ENCODE data around the gene MDP1.

Gene MDP1

GRCh38 chr14:24215495-24216344, at the start of gene MDP1:
TSS of gene MDP1 (minus strand) at chr14:24216066. CDS start at chr14:24215955, 111 bp downstream.
- no peaks in the 10 kb centered on the region for H3K4me1 ChIP-seq (ENCODE audit: insufficient read depth, insufficient read length)
- H3K36me3 ChIP-seq (ENCODE audit: insufficient read depth, insufficient read length, low read length): peaks cover 33% of the 10 kb centered on the region
- H3K9me3 ChIP-seq (ENCODE audit: insufficient read depth, low read length): no peaks in the 10 kb centered on the region
- H3K9ac ChIP-seq (ENCODE audit: insufficient read length, low read depth): peak within 1 kb of the TSS; percentile 94
- peak within 1 kb of the TSS; percentile 87 for H3K4me3 ChIP-seq (ENCODE audit: insufficient read length, low read depth)
- no peak for TF ChIP-seq SUZ12 (IDR thresholded peaks at IDR 0.05; ENCODE audit: extremely low read depth, insufficient read depth, insufficient read length)
- TF ChIP-seq YY1 (IDR thresholded peaks at IDR 0.05; ENCODE audit: insufficient read depth, insufficient read length): peak; percentile 37
- H3K27me3 ChIP-seq (ENCODE audit: insufficient read depth, insufficient read length): no peaks in the 10 kb centered on the region
- DNase-seq (ENCODE audit: low read depth, low spot score): peak; percentile 84

GRCh38 chr14:24264298-24264697, 48.4 kb upstream of the MDP1 start:
- no peak overlapping the region for H3K4me3 ChIP-seq (ENCODE audit: insufficient read length, low read depth)

GRCh38 chr14:24263848-24264247, 48.0 kb upstream of the MDP1 start:
- Histone ChIP-seq H3K36me3 (ENCODE audit: insufficient read depth, insufficient read length, low read length) (peaks cover 34% of the 10 kb centered on the region), H3K27me3 (ENCODE audit: insufficient read depth, insufficient read length) (no peaks in the 10 kb centered on the region), H3K9me3 (ENCODE audit: insufficient read depth, low read length) (no peaks in the 10 kb centered on the region), H3K9ac (ENCODE audit: insufficient read length, low read depth) (no peak overlapping the region), H3K4me1 (ENCODE audit: insufficient read depth, insufficient read length) (peaks cover 9% of the 10 kb centered on the region), H3K4me3 (ENCODE audit: insufficient read length, low read depth) (no peak overlapping the region)
- TF ChIP-seq YY1 (IDR thresholded peaks at IDR 0.05; ENCODE audit: insufficient read depth, insufficient read length) (no peak), SUZ12 (IDR thresholded peaks at IDR 0.05; ENCODE audit: extremely low read depth, insufficient read depth, insufficient read length) (no peak), ZNF274 (IDR thresholded peaks at IDR 0.05; ENCODE audit: low read depth, low read length) (no peak)
- DNase-seq (ENCODE audit: low read depth, low spot score): no peak

More at GRCh38 chr14:24264298-24264697, 48.4 kb upstream of the MDP1 start:
- H3K9me3 ChIP-seq (ENCODE audit: insufficient read depth, low read length): no peaks in the 10 kb centered on the region
- no peak overlapping the region for H3K9ac ChIP-seq (ENCODE audit: insufficient read length, low read depth)
- H3K27me3 ChIP-seq (ENCODE audit: insufficient read depth, insufficient read length): no peaks in the 10 kb centered on the region
- H3K4me1 ChIP-seq (ENCODE audit: insufficient read depth, insufficient read length): peaks cover 8% of the 10 kb centered on the region
- no peak for DNase-seq (ENCODE audit: low read depth, low spot score)
- peaks cover 39% of the 10 kb centered on the region for H3K36me3 ChIP-seq (ENCODE audit: insufficient read depth, insufficient read length, low read length)
- no peak for TF ChIP-seq ZNF274 (IDR thresholded peaks at IDR 0.05; ENCODE audit: low read depth, low read length)
- TF ChIP-seq YY1 (IDR thresholded peaks at IDR 0.05; ENCODE audit: insufficient read depth, insufficient read length): no peak
- TF ChIP-seq SUZ12 (IDR thresholded peaks at IDR 0.05; ENCODE audit: extremely low read depth, insufficient read depth, insufficient read length): no peak

GRCh38 chr14:24262821-24263733, 47.2 kb upstream of the MDP1 start, which contains the start of gene TGM1:
TSS of gene TGM1 (minus strand) at chr14:24263177. CDS start at chr14:24262352, 825 bp downstream.
- H3K36me3 ChIP-seq (ENCODE audit: insufficient read depth, insufficient read length, low read length): peaks cover 33% of the 10 kb centered on the region
- DNase-seq (ENCODE audit: low read depth, low spot score): no peak
- H3K9me3 ChIP-seq (ENCODE audit: insufficient read depth, low read length): no peaks in the 10 kb centered on the region
- H3K27me3 ChIP-seq (ENCODE audit: insufficient read depth, insufficient read length): no peaks in the 10 kb centered on the region
- TF ChIP-seq YY1 (IDR thresholded peaks at IDR 0.05; ENCODE audit: insufficient read depth, insufficient read length) (no peak), ZNF274 (IDR thresholded peaks at IDR 0.05; ENCODE audit: low read depth, low read length) (no peak), SUZ12 (IDR thresholded peaks at IDR 0.05; ENCODE audit: extremely low read depth, insufficient read depth, insufficient read length) (no peak)
- no peak within 1 kb of the TSS for H3K4me3 ChIP-seq (ENCODE audit: insufficient read length, low read depth)
- H3K4me1 ChIP-seq (ENCODE audit: insufficient read depth, insufficient read length): peaks cover 11% of the 10 kb centered on the region
- no peak within 1 kb of the TSS for H3K9ac ChIP-seq (ENCODE audit: insufficient read length, low read depth)

- Histone ChIP-seq H3K27me3 (ENCODE audit: insufficient read depth, insufficient read length) (no peaks in the 10 kb centered on the region), H3K4me1 (ENCODE audit: insufficient read depth, insufficient read length) (peaks cover 11% of the 10 kb centered on the region), H3K4me3 (ENCODE audit: insufficient read length, low read depth) (no peak overlapping the region), H3K9ac (ENCODE audit: insufficient read length, low read depth) (no peak overlapping the region), H3K9me3 (ENCODE audit: insufficient read depth, low read length) (no peaks in the 10 kb centered on the region), H3K36me3 (ENCODE audit: insufficient read depth, insufficient read length, low read length) (peaks cover 28% of the 10 kb centered on the region)
- TF ChIP-seq ZNF274 (IDR thresholded peaks at IDR 0.05; ENCODE audit: low read depth, low read length) (no peak), SUZ12 (IDR thresholded peaks at IDR 0.05; ENCODE audit: extremely low read depth, insufficient read depth, insufficient read length) (no peak), YY1 (IDR thresholded peaks at IDR 0.05; ENCODE audit: insufficient read depth, insufficient read length) (no peak)
- DNase-seq (ENCODE audit: low read depth, low spot score): no peak
These were observed 46.1 kb upstream of the MDP1 start for GRCh38 chr14:24261969-24262327.

GRCh38 chr14:24261256-24261968, 45.5 kb upstream of the MDP1 start:
- Histone ChIP-seq H3K4me1 (ENCODE audit: insufficient read depth, insufficient read length) (peaks cover 11% of the 10 kb centered on the region), H3K9me3 (ENCODE audit: insufficient read depth, low read length) (no peaks in the 10 kb centered on the region), H3K9ac (ENCODE audit: insufficient read length, low read depth) (no peak overlapping the region), H3K4me3 (ENCODE audit: insufficient read length, low read depth) (no peak overlapping the region), H3K36me3 (ENCODE audit: insufficient read depth, insufficient read length, low read length) (peaks cover 23% of the 10 kb centered on the region), H3K27me3 (ENCODE audit: insufficient read depth, insufficient read length) (no peaks in the 10 kb centered on the region)
- TF ChIP-seq SUZ12 (IDR thresholded peaks at IDR 0.05; ENCODE audit: extremely low read depth, insufficient read depth, insufficient read length): no peak
- TF ChIP-seq ZNF274 (IDR thresholded peaks at IDR 0.05; ENCODE audit: low read depth, low read length): no peak
- TF ChIP-seq YY1 (IDR thresholded peaks at IDR 0.05; ENCODE audit: insufficient read depth, insufficient read length): no peak
- DNase-seq (ENCODE audit: low read depth, low spot score): no peak

All from NT2/D1 (cell line).